A673 (cell line): ENCODE results near the gene PTH1R. TPM values are rescaled to one million over a fixed set of nuclear protein-coding genes. Genes with fewer than 3 reads are reported as not detected.

Experiments used
- BruUV-seq: library from RNA; stranded (reverse); fragments of 400-500 nt; replicated peaks from 2 replicates; lab custom pipeline; 2021; lab: Mats Ljungman, UMichigan
- CTCF ChIA-PET: fragments of 300-600 bp; sonication (Branson Sonifier 250); formaldehyde crosslinking; loops from one replicate; lab custom pipeline; 2022; ENCODE audit warnings: antibody characterized with exemption; lab: Charles Lee
- POLR2A ChIA-PET: fragments of 300-600 bp; sonication (Branson Sonifier 250); formaldehyde crosslinking; loops from one replicate; lab custom pipeline; 2022; ENCODE audit warnings: antibody characterized with exemption; ENCODE audit not compliant: low non-redundant PET; lab: Charles Lee
- DNase-seq: peaks from one replicate; pipeline ENCODE4 v3.0.0-alpha.2; 2015; ENCODE audit warnings: low spot score
- H3K27ac ChIP-seq: fragments of 200-600 bp; sonication (generic); 2 replicates; pipeline ENCODE4 v1.5.1; 2016; ENCODE audit warnings: mixed run types, low read depth, mild to moderate bottlenecking, mixed read lengths, antibody characterized with exemption, low read length; ENCODE audit not compliant: poor library complexity, severe bottlenecking
- H3K27me3 ChIP-seq: fragments of 200-600 bp; sonication (generic); replicated peaks from 2 replicates; pipeline ENCODE4 v1.6.1; 2017; ENCODE audit warnings: mixed run types, low read depth, mild to moderate bottlenecking, mixed read lengths, antibody characterized with exemption, low read length; ENCODE audit not compliant: insufficient read depth, poor library complexity
- H3K36me3 ChIP-seq: fragments of 200-600 bp; sonication (generic); 2 replicates; pipeline ENCODE4 v1.6.1; 2016; ENCODE audit warnings: mixed run types, mild to moderate bottlenecking, mixed read lengths, antibody characterized with exemption, low read length; ENCODE audit not compliant: insufficient read depth, poor library complexity, severe bottlenecking
- H3K4me1 ChIP-seq: fragments of 200-600 bp; sonication (generic); 2 replicates; pipeline ENCODE4 v1.6.1; 2017; ENCODE audit warnings: mixed run types, mild to moderate bottlenecking, mixed read lengths, antibody characterized with exemption, low read length; ENCODE audit not compliant: insufficient read depth, poor library complexity, severe bottlenecking
- H3K4me3 ChIP-seq: fragments of 200-600 bp; sonication (generic); 2 replicates; pipeline ENCODE4 v1.5.1; 2016; ENCODE audit warnings: low read depth, mixed run types, mild to moderate bottlenecking, mixed read lengths, low read length; ENCODE audit not compliant: poor library complexity, severe bottlenecking
- H3K9me3 ChIP-seq: fragments of 200-600 bp; sonication (generic); 2 replicates; pipeline ENCODE4 v1.6.1; 2016; ENCODE audit warnings: mixed run types, low read depth, mild to moderate bottlenecking, mixed read lengths, antibody characterized with exemption, low read length; ENCODE audit not compliant: poor library complexity, severe bottlenecking
- EZH2 ChIP-seq: fragments of 200-600 bp; sonication (generic); IDR thresholded peaks from 2 replicates; pipeline ENCODE4 v1.6.1; 2017; ENCODE audit warnings: borderline replicate concordance, low read depth, mild to moderate bottlenecking, mixed read lengths, antibody characterized with exemption, low read length; ENCODE audit not compliant: poor library complexity, severe bottlenecking
- intact Hi-C: fragments of 100-400 bp; cut with micrococcal nuclease; formaldehyde crosslinking; loops from one replicate; pipeline ENCODE4 v1.10.0; 2022; ENCODE audit not compliant: unreplicated experiment
- total RNA-seq: library from RNA; stranded (reverse); gene quantifications from 2 replicates; pipeline ENCODE4 v1.2.3, GENCODE V29; 2021
- TF ChIP-seq, protein P1 (sequence below): fragments of 300-800, 200-600 bp; sonication (generic); conservative IDR thresholded peaks from 2 replicates; pipeline ENCODE4 v1.5.1; 2017; ENCODE audit warnings: low read depth, mild to moderate bottlenecking, antibody characterized with exemption, low read length, moderate library complexity, mixed read lengths

The PTH1R gene
- total RNA-seq, 1 experiment from 2014 or later: 1.2 TPM

DNA sequence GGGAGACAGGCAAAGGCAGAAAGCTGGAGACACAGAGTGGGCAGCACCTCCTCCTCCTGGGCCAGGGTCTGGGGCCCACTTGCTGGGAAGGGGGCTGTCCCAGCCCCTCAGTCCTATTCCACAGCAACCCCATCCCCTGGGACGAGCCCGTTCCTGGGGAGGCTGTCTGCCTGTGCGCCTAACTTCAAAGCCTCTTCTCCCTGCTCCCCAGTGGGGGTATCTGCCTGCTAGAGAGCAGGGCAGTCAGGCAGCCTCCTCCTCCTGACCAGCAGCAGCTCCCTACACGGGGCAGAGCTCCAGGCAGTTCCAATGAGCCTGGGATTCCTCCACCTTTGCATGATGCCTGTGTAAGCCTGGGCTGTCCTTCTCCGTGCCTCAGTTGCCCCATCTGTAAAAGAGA lies 6.9 kb downstream of the PTH1R start:
- ChIA-PET POLR2A (no interaction called here), CTCF (no interaction called here)
- no peaks in the 10 kb centered on the region for H3K27me3 ChIP-seq
- DNase-seq: no peak
- no peaks in the 10 kb centered on the region for H3K4me1 ChIP-seq
- intact Hi-C loops: no loop called here
- H3K36me3 ChIP-seq: no peaks in the 10 kb centered on the region
- TF ChIP-seq EZH2: no peak
- TF ChIP-seq, protein P1, sequence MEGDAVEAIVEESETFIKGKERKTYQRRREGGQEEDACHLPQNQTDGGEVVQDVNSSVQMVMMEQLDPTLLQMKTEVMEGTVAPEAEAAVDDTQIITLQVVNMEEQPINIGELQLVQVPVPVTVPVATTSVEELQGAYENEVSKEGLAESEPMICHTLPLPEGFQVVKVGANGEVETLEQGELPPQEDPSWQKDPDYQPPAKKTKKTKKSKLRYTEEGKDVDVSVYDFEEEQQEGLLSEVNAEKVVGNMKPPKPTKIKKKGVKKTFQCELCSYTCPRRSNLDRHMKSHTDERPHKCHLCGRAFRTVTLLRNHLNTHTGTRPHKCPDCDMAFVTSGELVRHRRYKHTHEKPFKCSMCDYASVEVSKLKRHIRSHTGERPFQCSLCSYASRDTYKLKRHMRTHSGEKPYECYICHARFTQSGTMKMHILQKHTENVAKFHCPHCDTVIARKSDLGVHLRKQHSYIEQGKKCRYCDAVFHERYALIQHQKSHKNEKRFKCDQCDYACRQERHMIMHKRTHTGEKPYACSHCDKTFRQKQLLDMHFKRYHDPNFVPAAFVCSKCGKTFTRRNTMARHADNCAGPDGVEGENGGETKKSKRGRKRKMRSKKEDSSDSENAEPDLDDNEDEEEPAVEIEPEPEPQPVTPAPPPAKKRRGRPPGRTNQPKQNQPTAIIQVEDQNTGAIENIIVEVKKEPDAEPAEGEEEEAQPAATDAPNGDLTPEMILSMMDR: no peak
- H3K4me3 ChIP-seq: no peak overlapping the region
- BruUV-seq: no TSS peak
- H3K27ac ChIP-seq: no peak overlapping the region
- H3K9me3 ChIP-seq: no peaks in the 10 kb centered on the region

- no peak for DNase-seq
- no peaks in the 10 kb centered on the region for H3K36me3 ChIP-seq
- POLR2A ChIA-PET: no interaction called here
- no peak overlapping the region for H3K27ac ChIP-seq
- no TSS peak for BruUV-seq
- CTCF ChIA-PET: no interaction called here
- intact Hi-C loops: no loop called here
- H3K4me3 ChIP-seq: no peak overlapping the region
- no peaks in the 10 kb centered on the region for H3K9me3 ChIP-seq
- peaks cover 3% of the 10 kb centered on the region for H3K4me1 ChIP-seq
- TF ChIP-seq EZH2: no peak
- TF ChIP-seq, protein P1: no peak
- no peaks in the 10 kb centered on the region for H3K27me3 ChIP-seq
Observed at GRCh38 chr3:46884929-46885328, 7.4 kb downstream of the PTH1R start.

GRCh38 chr3:46885612-46886011 lies 8.1 kb downstream of the PTH1R start:
- Histone ChIP-seq H3K4me1 (peaks cover 6% of the 10 kb centered on the region), H3K4me3 (no peak overlapping the region), H3K27ac (no peak overlapping the region), H3K36me3 (no peaks in the 10 kb centered on the region), H3K9me3 (no peaks in the 10 kb centered on the region), H3K27me3 (no peaks in the 10 kb centered on the region)
- DNase-seq: no peak
- BruUV-seq: no TSS peak
- CTCF ChIA-PET: no interaction called here
- intact Hi-C loops: no loop called here
- TF ChIP-seq EZH2: no peak
- TF ChIP-seq, protein P1: no peak
- POLR2A ChIA-PET: interaction anchor here (0.6 kb wide), 1 partner anchor 17 kb away, joined by 7 read pairs; no protein-coding TSS in a partner anchor
